ENCODE measurements around the gene ITGA2.

DNA sequence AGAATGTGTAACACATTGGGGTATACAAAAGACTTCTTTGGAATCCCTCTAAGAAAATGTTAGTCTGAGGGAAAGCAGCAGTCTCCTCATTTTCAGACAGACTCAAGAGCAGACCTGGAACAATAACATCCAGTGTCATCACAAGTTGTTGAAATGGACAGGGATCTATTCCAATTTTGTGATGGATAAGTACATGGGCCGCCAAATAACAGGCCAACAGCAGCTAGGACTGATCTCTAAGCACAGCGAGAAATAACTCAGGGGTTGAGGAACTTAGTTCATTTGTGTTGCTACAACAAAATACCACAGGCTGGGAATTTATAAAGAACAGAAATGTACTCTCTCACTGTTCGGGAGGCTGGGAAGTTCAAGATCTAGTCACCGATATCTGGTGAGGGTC, 7.6 kb upstream of the ITGA2 start:
- TF ChIP-seq, protein P1, sequence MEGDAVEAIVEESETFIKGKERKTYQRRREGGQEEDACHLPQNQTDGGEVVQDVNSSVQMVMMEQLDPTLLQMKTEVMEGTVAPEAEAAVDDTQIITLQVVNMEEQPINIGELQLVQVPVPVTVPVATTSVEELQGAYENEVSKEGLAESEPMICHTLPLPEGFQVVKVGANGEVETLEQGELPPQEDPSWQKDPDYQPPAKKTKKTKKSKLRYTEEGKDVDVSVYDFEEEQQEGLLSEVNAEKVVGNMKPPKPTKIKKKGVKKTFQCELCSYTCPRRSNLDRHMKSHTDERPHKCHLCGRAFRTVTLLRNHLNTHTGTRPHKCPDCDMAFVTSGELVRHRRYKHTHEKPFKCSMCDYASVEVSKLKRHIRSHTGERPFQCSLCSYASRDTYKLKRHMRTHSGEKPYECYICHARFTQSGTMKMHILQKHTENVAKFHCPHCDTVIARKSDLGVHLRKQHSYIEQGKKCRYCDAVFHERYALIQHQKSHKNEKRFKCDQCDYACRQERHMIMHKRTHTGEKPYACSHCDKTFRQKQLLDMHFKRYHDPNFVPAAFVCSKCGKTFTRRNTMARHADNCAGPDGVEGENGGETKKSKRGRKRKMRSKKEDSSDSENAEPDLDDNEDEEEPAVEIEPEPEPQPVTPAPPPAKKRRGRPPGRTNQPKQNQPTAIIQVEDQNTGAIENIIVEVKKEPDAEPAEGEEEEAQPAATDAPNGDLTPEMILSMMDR (IDR thresholded peaks at IDR 0.05; ENCODE audit: poor library complexity), result no peak
- no peak for TF ChIP-seq EZH2phosphoT487 (IDR thresholded peaks at IDR 0.05; ENCODE audit: low read depth, severe bottlenecking, unreplicated experiment)
- no peak for TF ChIP-seq EZH2 (IDR thresholded peaks at IDR 0.05; ENCODE audit: borderline replicate concordance)
